HT1080 (cell line): ENCODE results near the gene TBX1. TPM values are rescaled to one million over a fixed set of nuclear protein-coding genes. Genes with fewer than 3 reads are reported as not detected.
"Not testable (repeated sequence)": the region's sequence is repeated elsewhere in the genome, so short reads cannot be mapped to it uniquely, and the experiment has no call there.

Source experiments
- DNase-seq: peaks from one replicate; pipeline ENCODE4 v3.0.0-alpha.2; 2015; ENCODE audit warnings: low read depth
- total RNA-seq: library from RNA; depleted of rRNA; stranded (reverse); fragments of >200 nt; shearing (Covaris generic); gene quantifications from 2 replicates; pipeline ENCODE4 v1.2.3, GENCODE V29; 2014

The TBX1 gene
- total RNA-seq, 1 experiment from 2014 or later = 0.14 TPM

- no peak for DNase-seq
Measured at GRCh38 chr22:19723232-19723982, 37.2 kb upstream of the TBX1 start, which contains the start of gene GP1BB. Gene GP1BB (plus strand): TSS chr22:19723539. CDS start chr22:19723570, 31 bp downstream.

- no peak for DNase-seq
Measured at GRCh38 chr22:19723983-19724827, 36.4 kb upstream of the TBX1 start.

GRCh38 chr22:19724927-19725661, 35.5 kb upstream of the TBX1 start:
- no peak for DNase-seq

- not testable (repeated sequence) for DNase-seq
Measured at GRCh38 chr22:19726064-19726788, 34.4 kb upstream of the TBX1 start.

- DNase-seq = no peak
Measured at GRCh38 chr22:19727310-19728150, 33.0 kb upstream of the TBX1 start.

- no peak for DNase-seq
Measured at GRCh38 chr22:19728271-19728670, 32.3 kb upstream of the TBX1 start.

GRCh38 chr22:19728836-19729235, 31.7 kb upstream of the TBX1 start:
- no peak for DNase-seq

- DNase-seq = peak; percentile 33
Measured at GRCh38 chr22:19729507-19729906, 31.1 kb upstream of the TBX1 start.

- no peak for DNase-seq
Measured at GRCh38 chr22:19730198-19730597, 30.4 kb upstream of the TBX1 start.

GRCh38 chr22:19730655-19731360, 29.8 kb upstream of the TBX1 start:
- DNase-seq = peak; percentile 63

GRCh38 chr22:19731361-19732135, 29.0 kb upstream of the TBX1 start:
- DNase-seq = no peak

- DNase-seq = no peak
Measured at GRCh38 chr22:19732403-19733113, 28.0 kb upstream of the TBX1 start.

- no peak for DNase-seq
Measured at GRCh38 chr22:19733755-19734154, 26.8 kb upstream of the TBX1 start.

- DNase-seq = no peak
Measured at GRCh38 chr22:19734163-19734562, 26.4 kb upstream of the TBX1 start.

- DNase-seq = no peak
Measured at GRCh38 chr22:19734837-19735382, 25.7 kb upstream of the TBX1 start.

GRCh38 chr22:19735665-19736510, 24.7 kb upstream of the TBX1 start:
- DNase-seq = no peak
